Neural progenitor cell (in vitro differentiated cells): ENCODE measurements around the gene PEX10. TPM values are rescaled to one million over a fixed set of nuclear protein-coding genes. Genes with fewer than 3 reads are reported as not detected.

ENCODE experiments used
- DNase-seq: peaks from one replicate; pipeline ENCODE4 v3.0.0-alpha.2; 2016; ENCODE audit warnings: low spot score
- H2AFZ ChIP-seq: fragments of 200-600 bp; sonication (generic); replicated peaks from 2 replicates; pipeline ENCODE4 v1.6.1; 2016; ENCODE audit warnings: antibody characterized with exemption
- H3F3A ChIP-seq: fragments of 200-600 bp; sonication (generic); 2 replicates; pipeline ENCODE4 v1.6.1; 2016; ENCODE audit warnings: antibody characterized with exemption, low read depth
- H3K27ac ChIP-seq: fragments of 200-600 bp; sonication (generic); 2 replicates; pipeline ENCODE4 v1.5.1; 2016; ENCODE audit warnings: mild to moderate bottlenecking
- H3K27me3 ChIP-seq: fragments of 200-600 bp; sonication (generic); 2 replicates; pipeline ENCODE4 v1.6.1; 2016; ENCODE audit warnings: mild to moderate bottlenecking, moderate library complexity
- H3K36me3 ChIP-seq: fragments of 200-600 bp; sonication (generic); 2 replicates; pipeline ENCODE4 v1.5.1; 2016
- H3K4me1 ChIP-seq: fragments of 200-600 bp; sonication (generic); 2 replicates; pipeline ENCODE4 v1.6.1; 2016; ENCODE audit warnings: mixed run types
- H3K4me2 ChIP-seq: fragments of 200-600 bp; sonication (generic); 2 replicates; pipeline ENCODE4 v1.6.1; 2016
- H3K4me3 ChIP-seq: fragments of 200-600 bp; sonication (generic); 2 replicates; pipeline ENCODE4 v1.5.1; 2016
- H3K79me2 ChIP-seq: fragments of 200-600 bp; sonication (generic); 2 replicates; pipeline ENCODE4 v1.6.1; 2016; ENCODE audit warnings: low read depth
- H3K9ac ChIP-seq: fragments of 200-600 bp; sonication (generic); 2 replicates; pipeline ENCODE4 v1.6.1; 2016
- H3K9me3 ChIP-seq: fragments of 200-600 bp; sonication (generic); 2 replicates; pipeline ENCODE4 v1.5.1; 2016; ENCODE audit warnings: low read depth
- H4K20me1 ChIP-seq: fragments of 200-600 bp; sonication (generic); 2 replicates; pipeline ENCODE4 v1.6.1; 2016; ENCODE audit warnings: low read depth
- H3K27ac Mint-ChIP-seq: 3 replicates; pipeline ENCODE4 v1.8.0; 2021; ENCODE audit warnings: mixed read lengths
- H3K27me3 Mint-ChIP-seq: 2 replicates; pipeline ENCODE4 v1.8.0; 2022; ENCODE audit warnings: low read depth, mild to moderate bottlenecking, inconsistent platforms, moderate library complexity, mixed read lengths; ENCODE audit not compliant: insufficient read depth
- H3K36me3 Mint-ChIP-seq: 3 replicates; pipeline ENCODE4 v1.8.0; 2021; ENCODE audit warnings: mixed read lengths
- H3K4me1 Mint-ChIP-seq: 3 replicates; pipeline ENCODE4 v1.8.0; 2021; ENCODE audit warnings: mixed read lengths
- H3K4me3 Mint-ChIP-seq: 3 replicates; pipeline ENCODE4 v1.8.0; 2021; ENCODE audit warnings: mild to moderate bottlenecking, moderate library complexity, mixed read lengths
- H3K9me3 Mint-ChIP-seq: 3 replicates; pipeline ENCODE4 v1.8.0; 2020; ENCODE audit warnings: mixed read lengths
- EZH2 ChIP-seq: fragments of 200-600 bp; sonication (generic); IDR thresholded peaks from 2 replicates; pipeline ENCODE4 v1.6.1; 2017; ENCODE audit warnings: antibody characterized with exemption, mild to moderate bottlenecking, moderate library complexity
- EZH2phosphoT487 ChIP-seq: fragments of 200-600 bp; sonication (generic); IDR thresholded peaks from 2 replicates; pipeline ENCODE4 v1.6.1; 2017; ENCODE audit warnings: antibody characterized with exemption
- total RNA-seq: library from RNA; depleted of rRNA; stranded (reverse); fragments of >200 nt; gene quantifications from 2 replicates; pipeline ENCODE4 v1.2.3, GENCODE V29; 2015; ENCODE audit warnings: low replicate concordance
- TF ChIP-seq, protein P1 (sequence below): fragments of 200-600 bp; sonication (generic); IDR thresholded peaks from 2 replicates; pipeline ENCODE4 v1.5.1; 2017; ENCODE audit warnings: antibody characterized with exemption, mild to moderate bottlenecking

Gene PEX10
- total RNA-seq, 1 donor from 2014 or later: 15.1 TPM

- H3K36me3 Mint-ChIP-seq: no peaks in the 10 kb centered on the region
- Histone ChIP-seq H3K79me2 (no peaks in the 10 kb centered on the region), H3K4me1 (peaks cover 18% of the 10 kb centered on the region), H3F3A (no peaks in the 10 kb centered on the region), H2AFZ (no peak overlapping the region), H3K27me3 (peaks cover 14% of the 10 kb centered on the region), H3K27ac (no peak overlapping the region), H4K20me1 (no peaks in the 10 kb centered on the region), H3K9me3 (no peaks in the 10 kb centered on the region), H3K36me3 (no peaks in the 10 kb centered on the region), H3K4me2 (no peak overlapping the region), H3K9ac (no peak overlapping the region), H3K4me3 (no peak overlapping the region)
- TF ChIP-seq EZH2phosphoT487 (no peak), EZH2 (no peak)
- TF ChIP-seq, protein P1, sequence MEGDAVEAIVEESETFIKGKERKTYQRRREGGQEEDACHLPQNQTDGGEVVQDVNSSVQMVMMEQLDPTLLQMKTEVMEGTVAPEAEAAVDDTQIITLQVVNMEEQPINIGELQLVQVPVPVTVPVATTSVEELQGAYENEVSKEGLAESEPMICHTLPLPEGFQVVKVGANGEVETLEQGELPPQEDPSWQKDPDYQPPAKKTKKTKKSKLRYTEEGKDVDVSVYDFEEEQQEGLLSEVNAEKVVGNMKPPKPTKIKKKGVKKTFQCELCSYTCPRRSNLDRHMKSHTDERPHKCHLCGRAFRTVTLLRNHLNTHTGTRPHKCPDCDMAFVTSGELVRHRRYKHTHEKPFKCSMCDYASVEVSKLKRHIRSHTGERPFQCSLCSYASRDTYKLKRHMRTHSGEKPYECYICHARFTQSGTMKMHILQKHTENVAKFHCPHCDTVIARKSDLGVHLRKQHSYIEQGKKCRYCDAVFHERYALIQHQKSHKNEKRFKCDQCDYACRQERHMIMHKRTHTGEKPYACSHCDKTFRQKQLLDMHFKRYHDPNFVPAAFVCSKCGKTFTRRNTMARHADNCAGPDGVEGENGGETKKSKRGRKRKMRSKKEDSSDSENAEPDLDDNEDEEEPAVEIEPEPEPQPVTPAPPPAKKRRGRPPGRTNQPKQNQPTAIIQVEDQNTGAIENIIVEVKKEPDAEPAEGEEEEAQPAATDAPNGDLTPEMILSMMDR: no peak
- peaks cover 13% of the 10 kb centered on the region for H3K27me3 Mint-ChIP-seq
- H3K4me3 Mint-ChIP-seq: no peak overlapping the region
- H3K4me1 Mint-ChIP-seq: peaks cover 27% of the 10 kb centered on the region
- H3K9me3 Mint-ChIP-seq: no peaks in the 10 kb centered on the region
- H3K27ac Mint-ChIP-seq: no peak overlapping the region
- DNase-seq: no peak
Observed at GRCh38 chr1:2433936-2434655, 21.7 kb upstream of the PEX10 start.

DNA sequence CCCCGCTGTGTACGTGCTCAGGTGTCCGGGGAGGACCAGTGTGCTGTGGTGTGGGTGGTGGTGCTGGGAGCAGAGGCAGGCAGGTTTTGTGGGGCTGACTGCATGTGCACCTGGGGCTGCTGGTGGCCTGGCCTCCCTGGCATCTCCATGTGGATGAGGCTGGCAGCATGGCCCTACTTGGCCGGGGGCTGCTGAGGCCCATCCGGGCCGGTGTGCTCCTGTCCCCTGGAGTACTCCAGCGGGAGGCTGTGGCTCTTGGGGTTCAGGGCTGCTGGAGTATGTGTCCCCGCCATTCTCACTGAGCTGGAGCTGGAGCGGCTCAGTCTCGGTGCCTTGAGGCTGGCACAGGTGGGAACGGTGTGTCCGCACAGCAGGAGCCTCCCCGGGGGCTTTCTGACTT is 20.8 kb upstream of the PEX10 start:
- no peak overlapping the region for H3K27ac ChIP-seq
- Mint-ChIP-seq H3K27ac (no peak overlapping the region), H3K9me3 (no peaks in the 10 kb centered on the region), H3K4me1 (peaks cover 27% of the 10 kb centered on the region), H3K4me3 (no peak overlapping the region), H3K27me3 (peaks cover 13% of the 10 kb centered on the region), H3K36me3 (no peaks in the 10 kb centered on the region)
- no peaks in the 10 kb centered on the region for H3K79me2 ChIP-seq
- H3K4me2 ChIP-seq: no peak overlapping the region
- no peaks in the 10 kb centered on the region for H3K9me3 ChIP-seq
- no peak overlapping the region for H2AFZ ChIP-seq
- no peaks in the 10 kb centered on the region for H3K36me3 ChIP-seq
- no peaks in the 10 kb centered on the region for H4K20me1 ChIP-seq
- H3K9ac ChIP-seq: no peak overlapping the region
- H3F3A ChIP-seq: no peaks in the 10 kb centered on the region
- TF ChIP-seq, protein P1: no peak
- TF ChIP-seq EZH2phosphoT487 (no peak), EZH2 (no peak)
- H3K4me3 ChIP-seq: no peak overlapping the region
- peaks cover 18% of the 10 kb centered on the region for H3K4me1 ChIP-seq
- peaks cover 14% of the 10 kb centered on the region for H3K27me3 ChIP-seq
- no peak for DNase-seq

GRCh38 chr1:2432441-2432844 is 20.1 kb upstream of the PEX10 start:
- Mint-ChIP-seq H3K27ac (no peak overlapping the region), H3K4me1 (peaks cover 27% of the 10 kb centered on the region), H3K27me3 (peaks cover 12% of the 10 kb centered on the region), H3K36me3 (no peaks in the 10 kb centered on the region), H3K4me3 (peak overlapping the region; percentile 60), H3K9me3 (no peaks in the 10 kb centered on the region)
- no peaks in the 10 kb centered on the region for H3K9me3 ChIP-seq
- H3K27me3 ChIP-seq: peaks cover 14% of the 10 kb centered on the region
- no peak overlapping the region for H3K9ac ChIP-seq
- TF ChIP-seq EZH2phosphoT487 (no peak), EZH2 (no peak)
- TF ChIP-seq, protein P1: no peak
- DNase-seq: peak; percentile 50
- H3K36me3 ChIP-seq: no peaks in the 10 kb centered on the region
- no peaks in the 10 kb centered on the region for H3K79me2 ChIP-seq
- H3F3A ChIP-seq: no peaks in the 10 kb centered on the region
- no peak overlapping the region for H3K4me3 ChIP-seq
- no peaks in the 10 kb centered on the region for H4K20me1 ChIP-seq
- H2AFZ ChIP-seq: no peak overlapping the region
- peak overlapping the region; percentile 67 for H3K4me2 ChIP-seq
- no peak overlapping the region for H3K27ac ChIP-seq
- peaks cover 18% of the 10 kb centered on the region for H3K4me1 ChIP-seq
